Calu3 (cell line): ENCODE measurements around the gene LHX6. TPM values are rescaled to one million over a fixed set of nuclear protein-coding genes. Genes with fewer than 3 reads are reported as not detected.

Source experiments
- BruUV-seq: library from RNA; stranded (reverse); fragments of 400-500 nt; replicated peaks from 2 replicates; lab custom pipeline; 2021; lab: Mats Ljungman, UMichigan
- CTCF ChIA-PET: fragments of 300-600 bp; sonication (Branson Sonifier 250); formaldehyde crosslinking; loops from one replicate; lab custom pipeline; 2022; ENCODE audit warnings: antibody characterized with exemption; lab: Charles Lee
- DNase-seq: peaks from one replicate; pipeline ENCODE4 v3.0.0; 2022
- H3K27ac Mint-ChIP-seq: one replicate; pipeline ENCODE4 v1.8.0; 2022; ENCODE audit warnings: mixed read lengths; ENCODE audit not compliant: unreplicated experiment
- H3K27me3 Mint-ChIP-seq: one replicate; pipeline ENCODE4 v1.8.0; 2022; ENCODE audit warnings: mixed read lengths; ENCODE audit not compliant: unreplicated experiment
- H3K36me3 Mint-ChIP-seq: one replicate; pipeline ENCODE4 v1.8.0; 2022; ENCODE audit warnings: mild to moderate bottlenecking, moderate library complexity, mixed read lengths; ENCODE audit not compliant: insufficient read depth, unreplicated experiment
- H3K4me1 Mint-ChIP-seq: one replicate; pipeline ENCODE4 v1.8.0; 2022; ENCODE audit warnings: mild to moderate bottlenecking, low read depth, mixed read lengths; ENCODE audit not compliant: unreplicated experiment
- H3K4me3 Mint-ChIP-seq: one replicate; pipeline ENCODE4 v1.8.0; 2022; ENCODE audit warnings: mild to moderate bottlenecking, low read depth, moderate library complexity, mixed read lengths; ENCODE audit not compliant: unreplicated experiment
- H3K9me3 Mint-ChIP-seq: one replicate; pipeline ENCODE4 v1.8.0; 2022; ENCODE audit warnings: low read depth, mixed read lengths; ENCODE audit not compliant: unreplicated experiment
- intact Hi-C: fragments of 100-400 bp; cut with micrococcal nuclease; formaldehyde crosslinking; loops from one replicate; pipeline ENCODE4 v1.10.0; 2022; ENCODE audit not compliant: unreplicated experiment
- total RNA-seq: library from RNA; stranded (reverse); gene quantifications from 2 replicates; pipeline ENCODE4 v1.2.3, GENCODE V29; 2022
- TF ChIP-seq, protein P1 (sequence below): fragments of 200-600 bp; IDR thresholded peaks from one replicate; pipeline ENCODE4 v1.8.0; 2022; ENCODE audit warnings: antibody characterized with exemption; ENCODE audit not compliant: unreplicated experiment

Gene LHX6
- total RNA-seq, 1 experiment from 2014 or later: 0.97 TPM

DNA sequence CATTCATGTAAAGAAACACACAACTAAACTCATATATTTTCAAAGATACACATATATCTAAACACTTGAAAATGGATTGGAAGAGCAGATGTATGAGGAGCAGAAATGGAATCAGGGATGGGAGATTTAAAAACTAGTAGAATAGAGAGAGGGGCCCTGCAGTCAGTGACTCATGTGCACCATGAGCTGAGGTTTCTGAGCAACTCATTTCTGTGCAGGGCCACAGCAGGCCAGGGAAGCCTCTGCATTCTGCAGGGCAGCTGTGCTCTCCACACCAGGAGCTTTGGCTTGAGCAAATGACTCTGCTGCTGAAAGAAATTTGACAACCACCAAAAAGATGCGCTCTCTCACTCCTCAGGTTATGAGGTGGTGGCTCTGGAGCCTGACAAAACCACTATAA lies 27.1 kb downstream of the LHX6 start:
- no TSS peak for BruUV-seq
- CTCF ChIA-PET: interaction anchor here (0.7 kb wide), 1 partner anchor 28 kb away, joined by 3 read pairs; no protein-coding TSS in a partner anchor
- no peak overlapping the region for H3K4me3 Mint-ChIP-seq

DNA sequence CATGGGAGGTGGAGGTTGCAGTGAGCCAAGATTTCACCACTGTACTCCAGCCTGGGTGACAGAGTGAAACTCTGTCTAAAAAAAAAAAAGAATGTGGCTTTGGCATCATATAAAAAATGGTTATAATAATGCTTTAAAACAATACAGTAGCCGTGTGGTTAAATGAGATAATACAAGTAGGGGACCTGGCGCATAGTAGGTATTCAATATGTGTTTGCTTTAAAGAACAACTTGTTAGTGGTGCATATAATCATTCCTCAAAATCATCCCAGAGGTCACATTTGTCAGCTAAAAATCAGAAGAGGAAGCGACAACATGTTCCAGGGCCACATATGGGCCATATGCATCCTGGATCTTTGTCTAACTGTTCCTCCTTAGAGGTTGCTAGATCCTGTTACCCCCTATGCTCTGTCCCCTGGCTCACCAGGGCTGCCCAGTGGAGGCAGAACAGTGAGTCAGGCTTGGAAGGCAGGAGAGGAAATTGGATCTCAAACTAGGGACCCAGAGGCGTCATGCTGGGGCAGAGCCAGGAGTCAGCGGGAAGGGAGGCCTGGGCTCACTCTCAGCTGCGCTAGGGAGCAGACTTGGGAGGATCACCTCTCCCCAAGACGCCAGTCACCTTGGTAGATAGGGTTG lies 27.7 kb downstream of the LHX6 start:
- DNase-seq: no peak
- no peak overlapping the region for H3K27ac Mint-ChIP-seq
- intact Hi-C loops: no loop called here
- no peaks in the 10 kb centered on the region for H3K27me3 Mint-ChIP-seq
- CTCF ChIA-PET: interaction anchor here (0.7 kb wide), 1 partner anchor 28 kb away, joined by 3 read pairs; no protein-coding TSS in a partner anchor
- TF ChIP-seq, protein P1, sequence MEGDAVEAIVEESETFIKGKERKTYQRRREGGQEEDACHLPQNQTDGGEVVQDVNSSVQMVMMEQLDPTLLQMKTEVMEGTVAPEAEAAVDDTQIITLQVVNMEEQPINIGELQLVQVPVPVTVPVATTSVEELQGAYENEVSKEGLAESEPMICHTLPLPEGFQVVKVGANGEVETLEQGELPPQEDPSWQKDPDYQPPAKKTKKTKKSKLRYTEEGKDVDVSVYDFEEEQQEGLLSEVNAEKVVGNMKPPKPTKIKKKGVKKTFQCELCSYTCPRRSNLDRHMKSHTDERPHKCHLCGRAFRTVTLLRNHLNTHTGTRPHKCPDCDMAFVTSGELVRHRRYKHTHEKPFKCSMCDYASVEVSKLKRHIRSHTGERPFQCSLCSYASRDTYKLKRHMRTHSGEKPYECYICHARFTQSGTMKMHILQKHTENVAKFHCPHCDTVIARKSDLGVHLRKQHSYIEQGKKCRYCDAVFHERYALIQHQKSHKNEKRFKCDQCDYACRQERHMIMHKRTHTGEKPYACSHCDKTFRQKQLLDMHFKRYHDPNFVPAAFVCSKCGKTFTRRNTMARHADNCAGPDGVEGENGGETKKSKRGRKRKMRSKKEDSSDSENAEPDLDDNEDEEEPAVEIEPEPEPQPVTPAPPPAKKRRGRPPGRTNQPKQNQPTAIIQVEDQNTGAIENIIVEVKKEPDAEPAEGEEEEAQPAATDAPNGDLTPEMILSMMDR: no peak
- BruUV-seq: no TSS peak
- H3K36me3 Mint-ChIP-seq: no peaks in the 10 kb centered on the region
- no peak overlapping the region for H3K4me3 Mint-ChIP-seq
- no peaks in the 10 kb centered on the region for H3K9me3 Mint-ChIP-seq
- H3K4me1 Mint-ChIP-seq: no peaks in the 10 kb centered on the region

More for the DNA sequence above, 27.1 kb downstream of the LHX6 start:
- Mint-ChIP-seq H3K9me3 (no peaks in the 10 kb centered on the region), H3K36me3 (no peaks in the 10 kb centered on the region), H3K4me1 (no peaks in the 10 kb centered on the region), H3K27ac (no peak overlapping the region), H3K27me3 (peaks cover 5% of the 10 kb centered on the region)
- intact Hi-C loops: no loop called here
- no peak for DNase-seq
- TF ChIP-seq, protein P1: no peak

DNA sequence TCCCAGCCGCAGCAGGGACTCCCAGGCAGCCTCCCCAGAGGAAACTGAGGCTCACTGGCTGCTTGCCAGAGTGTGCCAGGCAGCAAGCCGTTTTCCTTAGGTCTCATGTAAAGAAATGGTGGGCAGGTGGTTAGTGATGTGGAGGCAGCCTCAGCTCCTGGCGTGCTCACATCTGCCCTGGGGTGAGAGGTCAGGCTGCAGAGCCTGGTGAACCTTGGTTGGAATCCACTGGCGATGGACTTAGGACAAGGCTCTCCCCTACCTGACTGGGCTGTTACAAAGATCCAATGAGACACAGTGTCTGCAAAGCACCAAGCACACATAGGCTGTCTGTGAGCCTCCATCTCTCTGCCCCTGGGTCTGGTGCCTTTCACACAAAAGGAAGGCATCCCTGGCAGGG lies 30.9 kb downstream of the LHX6 start:
- BruUV-seq: no TSS peak
- Mint-ChIP-seq H3K9me3 (no peaks in the 10 kb centered on the region), H3K4me1 (no peaks in the 10 kb centered on the region), H3K36me3 (no peaks in the 10 kb centered on the region), H3K4me3 (no peak overlapping the region), H3K27me3 (no peaks in the 10 kb centered on the region), H3K27ac (no peak overlapping the region)
- TF ChIP-seq, protein P1: no peak
- intact Hi-C loops: no loop called here
- no peak for DNase-seq
- CTCF ChIA-PET: no interaction called here

DNA sequence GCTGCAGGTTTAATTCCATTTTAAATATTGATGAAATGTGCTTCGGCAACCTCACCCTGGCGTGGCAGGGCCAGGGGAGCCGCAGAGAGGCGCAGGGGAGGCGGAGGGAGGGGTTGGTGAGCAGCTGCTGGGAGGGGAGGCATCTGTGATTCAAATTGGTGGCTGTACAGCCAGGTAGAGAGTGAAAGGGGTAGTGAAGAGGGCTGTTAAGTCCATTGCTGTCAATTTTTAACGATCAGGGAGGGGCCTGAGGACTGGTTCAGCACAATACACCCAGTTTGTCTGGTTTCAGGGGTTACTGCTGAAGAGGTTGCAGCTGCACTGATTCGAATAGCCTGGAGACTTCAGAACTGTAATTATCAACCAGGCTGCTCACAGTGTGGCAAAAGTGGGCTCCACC lies 31.3 kb downstream of the LHX6 start:
- intact Hi-C loops: no loop called here
- no TSS peak for BruUV-seq
- H3K27me3 Mint-ChIP-seq: no peaks in the 10 kb centered on the region
- peak; percentile 18 for DNase-seq
- CTCF ChIA-PET: no interaction called here
- no peaks in the 10 kb centered on the region for H3K36me3 Mint-ChIP-seq
- H3K27ac Mint-ChIP-seq: no peak overlapping the region
- H3K4me3 Mint-ChIP-seq: no peak overlapping the region
- TF ChIP-seq, protein P1: no peak
- H3K9me3 Mint-ChIP-seq: no peaks in the 10 kb centered on the region
- no peaks in the 10 kb centered on the region for H3K4me1 Mint-ChIP-seq
